ENCODE measurements around the gene MRPS21.
A peak's percentile ranks its signal among the peaks of the same experiment; 100 is the strongest.

The MRPS21 gene

GRCh38 chr1:150293433-150294253, at the start of gene MRPS21:
MRPS21 (plus strand) TSS chr1:150293861; CDS start chr1:150294367, 506 bp downstream.
- FAIRE-seq, result no peak

GRCh38 chr1:150249936-150250335, 43.7 kb upstream of the MRPS21 start:
- FAIRE-seq, result no peak

- no peak for FAIRE-seq
These were observed 37.5 kb upstream of the MRPS21 start for GRCh38 chr1:150256198-150256553.

GRCh38 chr1:150256554-150257341, 36.9 kb upstream of the MRPS21 start:
- no peak for FAIRE-seq

DNA sequence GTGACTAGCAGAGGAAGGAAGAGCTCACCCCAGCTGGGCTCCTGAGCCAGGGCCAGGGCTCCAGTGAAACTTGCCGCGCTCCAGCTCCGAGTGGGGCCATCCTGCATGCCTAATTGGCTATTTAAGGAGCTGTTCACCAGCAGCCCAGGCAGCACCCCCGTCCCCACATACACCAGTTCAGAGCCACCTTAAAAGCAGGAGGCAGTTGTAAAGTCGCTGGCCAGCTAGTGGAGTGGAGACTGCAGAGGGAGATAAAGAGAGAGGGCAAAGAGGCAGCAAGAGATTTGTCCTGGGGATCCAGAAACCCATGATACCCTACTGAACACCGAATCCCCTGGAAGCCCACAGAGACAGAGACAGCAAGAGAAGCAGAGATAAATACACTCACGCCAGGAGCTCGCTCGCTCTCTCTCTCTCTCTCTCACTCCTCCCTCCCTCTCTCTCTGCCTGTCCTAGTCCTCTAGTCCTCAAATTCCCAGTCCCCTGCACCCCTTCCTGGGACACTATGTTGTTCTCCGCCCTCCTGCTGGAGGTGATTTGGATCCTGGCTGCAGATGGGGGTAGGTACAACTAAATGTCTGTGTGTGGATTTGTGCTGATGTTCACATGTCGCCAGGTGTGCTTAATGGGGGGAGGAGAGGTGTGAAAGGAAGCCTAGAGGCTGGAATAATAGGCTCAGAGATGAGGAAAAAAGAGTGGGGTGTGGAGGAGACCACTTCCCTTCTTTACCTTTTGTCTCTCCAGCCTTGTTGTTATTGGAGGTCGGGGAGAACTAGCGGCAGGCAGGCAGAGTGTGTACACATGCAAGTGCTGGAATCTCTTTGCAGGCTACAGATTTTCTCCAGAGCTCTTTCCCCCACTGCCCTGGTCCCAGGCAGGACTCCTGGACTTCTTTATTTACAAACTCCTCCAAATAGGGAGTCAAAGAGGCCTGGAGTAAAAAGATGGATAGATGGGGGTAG, 35.8 kb upstream of the MRPS21 start, which contains the start of gene CA14:
Gene CA14, plus strand, starts transcription at position 151 of the 962 bp plus-strand sequence. Its CDS starts 355 bp downstream, at position 506.
- no peak for FAIRE-seq

DNA sequence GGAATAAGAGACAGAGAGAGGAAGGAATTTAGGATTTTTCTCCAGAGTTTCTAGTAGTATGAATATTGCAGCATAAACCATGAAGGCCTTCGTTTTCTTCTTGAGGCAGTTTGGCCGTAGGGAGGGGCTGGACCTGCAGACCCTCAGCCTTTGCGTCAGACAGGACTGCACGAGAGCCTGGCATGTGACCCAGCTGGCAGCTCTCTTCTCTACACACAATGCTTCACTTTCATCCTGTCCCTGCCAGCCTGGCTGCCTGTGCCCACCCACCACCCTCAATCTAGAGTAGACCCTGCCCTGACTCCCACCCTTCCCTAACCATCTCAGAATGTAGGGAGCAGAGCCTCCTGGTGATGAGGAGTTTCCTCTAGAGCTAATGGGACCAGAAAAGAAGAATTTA, 34.4 kb upstream of the MRPS21 start:
- no peak for FAIRE-seq

GRCh38 chr1:150259758-150260669, 33.6 kb upstream of the MRPS21 start:
- no peak for FAIRE-seq

- no peak for FAIRE-seq
These were observed 32.3 kb upstream of the MRPS21 start for GRCh38 chr1:150261367-150261766.

DNA sequence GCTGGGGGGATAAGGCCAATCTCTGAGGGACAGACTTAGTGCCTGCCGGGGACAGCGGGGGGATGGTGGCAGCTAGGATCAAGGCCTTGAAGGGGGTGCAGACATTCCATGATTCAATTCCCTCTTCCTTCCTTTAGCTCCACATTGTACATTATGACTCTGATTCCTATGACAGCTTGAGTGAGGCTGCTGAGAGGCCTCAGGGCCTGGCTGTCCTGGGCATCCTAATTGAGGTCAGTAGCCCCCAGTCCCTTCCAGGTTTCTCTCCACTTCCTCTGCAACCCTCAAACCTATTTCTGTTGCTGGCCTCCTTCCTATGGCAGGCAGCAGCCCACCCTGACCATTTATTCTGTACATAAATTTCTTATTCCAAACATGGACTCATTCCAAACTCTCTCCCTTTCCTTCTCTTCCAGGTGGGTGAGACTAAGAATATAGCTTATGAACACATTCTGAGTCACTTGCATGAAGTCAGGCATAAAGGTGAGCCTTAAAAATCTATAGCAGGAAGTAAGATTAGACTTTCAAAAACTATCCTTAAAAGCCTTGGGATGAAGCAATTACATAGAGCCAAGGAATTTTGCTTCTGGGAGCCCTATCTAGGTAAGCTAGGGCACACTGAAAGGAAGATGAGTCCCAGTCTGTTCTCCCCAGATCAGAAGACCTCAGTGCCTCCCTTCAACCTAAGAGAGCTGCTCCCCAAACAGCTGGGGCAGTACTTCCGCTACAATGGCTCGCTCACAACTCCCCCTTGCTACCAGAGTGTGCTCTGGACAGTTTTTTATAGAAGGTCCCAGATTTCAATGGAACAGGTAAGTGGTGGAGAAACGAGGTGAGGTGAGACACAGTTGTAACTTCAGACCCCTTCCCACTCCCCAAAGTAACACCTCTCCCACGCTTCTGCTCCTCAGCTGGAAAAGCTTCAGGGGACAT, 31.0 kb upstream of the MRPS21 start:
- no peak for FAIRE-seq

GRCh38 chr1:150263549-150263948, 30.1 kb upstream of the MRPS21 start:
- FAIRE-seq, result no peak

DNA sequence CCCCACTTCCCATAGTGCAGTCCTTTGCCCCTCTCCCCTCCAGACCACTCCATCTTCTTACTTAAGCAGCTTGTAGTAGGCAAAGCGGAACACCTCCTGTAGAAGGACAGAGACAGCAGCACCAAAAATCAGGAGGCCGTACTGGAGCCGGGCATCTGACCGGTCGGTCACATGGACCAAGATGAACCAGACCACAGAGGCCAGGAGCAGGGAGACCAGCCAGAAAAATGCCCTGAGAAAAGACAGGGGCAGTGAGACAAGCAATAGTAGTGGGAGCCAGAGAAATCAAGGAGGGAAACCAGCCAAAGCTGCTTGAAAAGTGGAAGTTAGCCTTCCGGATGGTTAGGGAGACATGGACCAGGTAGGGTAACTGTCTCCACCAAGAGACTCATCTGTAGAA, 25.8 kb upstream of the MRPS21 start:
- FAIRE-seq, result no peak

DNA sequence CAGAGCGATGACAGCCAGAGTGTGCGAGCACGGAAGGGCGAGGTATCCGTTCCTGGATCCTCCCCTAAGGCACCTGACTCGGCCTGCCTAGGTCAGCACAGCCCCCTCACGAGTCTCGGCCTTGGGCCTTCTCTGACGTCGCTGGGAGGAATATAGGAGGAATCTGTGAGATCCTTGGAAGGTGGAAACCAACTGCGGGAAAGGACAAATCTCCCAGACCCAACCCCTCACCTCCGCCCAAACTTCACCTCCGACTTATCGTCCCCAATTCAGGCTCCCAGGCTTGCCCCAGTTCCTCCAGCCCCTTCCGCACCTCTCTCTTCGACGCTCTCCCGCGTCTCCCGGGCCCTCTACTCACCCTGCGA, 25.3 kb upstream of the MRPS21 start:
- FAIRE-seq, result no peak

- peak; percentile 80 for FAIRE-seq
These were observed 24.8 kb upstream of the MRPS21 start, which contains the start of gene APH1A for GRCh38 chr1:150268705-150269403. APH1A (minus strand) TSS chr1:150269016; CDS start chr1:150268810, 206 bp downstream.

DNA sequence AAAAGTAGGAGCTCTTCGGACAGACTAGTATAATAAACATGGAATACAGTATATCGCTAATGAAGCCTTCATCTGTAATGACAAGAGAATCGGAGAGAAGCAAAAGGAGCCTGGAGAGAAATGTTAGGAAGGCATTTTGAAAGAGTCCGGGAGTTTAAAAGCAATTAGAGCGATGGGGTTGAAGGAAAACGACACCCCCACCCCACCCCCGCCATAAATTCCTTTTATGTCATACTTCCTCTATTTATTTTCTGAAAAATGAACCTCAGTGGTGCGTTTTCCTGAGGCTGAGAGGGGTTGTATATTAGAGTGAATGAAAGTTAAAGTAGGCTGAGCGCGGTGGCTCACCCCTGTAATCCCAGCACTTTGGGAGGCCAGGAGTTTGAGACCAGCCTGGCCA, 24.2 kb upstream of the MRPS21 start:
- no peak for FAIRE-seq

DNA sequence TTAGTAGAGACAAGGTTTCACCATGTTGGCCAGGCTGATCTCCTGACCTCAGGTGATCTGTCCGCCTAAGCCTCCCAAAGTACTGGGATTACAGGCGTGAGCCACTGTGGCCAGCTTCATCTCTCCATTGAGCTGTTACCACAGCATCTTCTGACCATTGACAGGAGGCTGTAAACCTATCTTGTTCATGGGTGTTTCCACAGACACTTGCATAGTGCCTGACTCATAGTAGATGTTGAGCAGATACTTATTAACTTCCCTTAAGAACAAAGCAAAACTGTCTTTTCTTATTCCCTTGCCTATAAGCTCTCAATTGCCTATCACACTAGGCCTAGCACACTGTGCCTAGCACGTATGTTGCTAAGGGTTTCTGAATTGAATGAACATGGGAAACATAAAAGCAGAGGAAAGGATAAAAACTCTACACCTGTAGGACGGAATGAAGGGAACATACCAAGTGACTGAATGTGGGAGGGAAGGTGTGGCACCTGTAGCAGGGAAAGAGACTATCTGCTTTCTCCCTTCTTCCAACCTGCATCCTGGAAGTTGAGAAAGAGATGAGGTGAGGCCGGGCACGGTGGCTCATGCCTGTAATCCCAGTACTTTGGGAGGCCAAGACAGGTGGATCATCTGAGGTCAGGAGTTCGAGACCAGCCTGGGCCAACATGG, 22.2 kb upstream of the MRPS21 start:
- FAIRE-seq, result no peak

GRCh38 chr1:150273311-150273710, 20.4 kb upstream of the MRPS21 start:
- no peak for FAIRE-seq

DNA sequence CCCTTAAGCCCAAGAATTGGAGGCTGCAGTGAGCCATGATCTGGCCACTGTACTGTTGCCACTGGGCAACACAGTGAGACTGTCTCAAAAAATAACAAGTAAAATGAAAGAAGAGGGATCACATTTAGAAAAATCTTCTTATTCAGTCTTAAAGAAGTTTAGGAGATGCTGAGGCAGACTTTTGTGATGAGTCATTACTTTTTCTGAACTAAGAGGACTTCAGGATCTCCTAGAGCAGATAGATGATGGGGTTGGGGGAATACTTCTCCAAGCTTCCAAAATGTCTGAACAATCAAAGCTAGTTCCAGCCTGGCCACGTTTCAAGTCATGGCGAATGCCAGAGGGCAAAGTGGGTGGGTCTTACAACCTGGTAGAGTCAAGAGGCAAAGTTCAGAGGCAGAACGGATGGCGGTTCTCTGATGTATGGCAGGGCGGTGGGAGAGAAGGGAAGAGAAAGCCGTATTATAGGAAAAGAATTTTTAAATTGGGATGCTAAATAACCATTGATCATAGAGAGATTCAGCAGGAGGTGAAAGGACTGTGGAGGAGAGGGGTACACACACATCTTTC, 13.4 kb upstream of the MRPS21 start:
- FAIRE-seq, result no peak

DNA sequence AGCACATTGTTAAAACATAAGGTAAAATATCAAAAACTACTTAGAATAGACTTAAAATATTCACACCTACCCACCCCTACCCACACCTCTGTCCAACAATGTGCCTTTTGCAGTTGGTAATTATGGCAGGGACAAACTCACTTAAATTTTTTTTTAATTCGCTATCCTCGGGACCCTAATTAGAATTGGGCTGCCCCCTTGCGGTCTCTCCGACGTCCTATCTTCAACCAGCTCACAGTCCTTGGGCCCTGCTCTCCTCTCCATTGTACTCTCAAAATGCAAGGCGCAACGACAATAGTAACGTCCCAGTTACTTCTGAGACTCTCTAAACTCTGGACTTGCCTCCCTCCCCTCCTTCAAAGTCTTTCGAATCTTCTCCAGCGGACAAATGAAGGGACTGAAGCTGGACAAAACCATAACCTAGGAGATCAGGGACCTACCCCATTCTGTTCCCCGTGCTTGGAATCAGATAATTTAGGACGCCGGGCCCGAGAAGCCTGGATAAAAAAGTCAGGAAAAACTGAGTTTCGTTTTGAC, 12.4 kb upstream of the MRPS21 start:
- peak; percentile 66 for FAIRE-seq
